Measurements from ENCODE around the gene MXRA5.
"Not testable (repeated sequence)": the region's sequence is repeated elsewhere in the genome, so short reads cannot be mapped to it uniquely, and the experiment has no call there.

The MXRA5 gene

GRCh38 chrX:3280706-3281105 is 65.7 kb downstream of the MXRA5 start:
- no peak for TF ChIP-seq REST (IDR thresholded peaks at IDR 0.05; ENCODE audit: insufficient replicate concordance, low read depth)
- no peak for TF ChIP-seq CTCF (IDR thresholded peaks at IDR 0.05; ENCODE audit: insufficient read depth, low read length)
- no peak for TF ChIP-seq GABPA (IDR thresholded peaks at IDR 0.05; ENCODE audit: low read depth)
- no peak for TF ChIP-seq SPI1 (IDR thresholded peaks at IDR 0.05; ENCODE audit: borderline replicate concordance, low read depth)
- no peak for TF ChIP-seq POLR2AphosphoS5 (IDR thresholded peaks at IDR 0.05; ENCODE audit: low read depth)
- H3K4me3 ChIP-seq (replicated peaks; ENCODE audit: insufficient read depth, low read length): no peak overlapping the region
- H3K27ac ChIP-seq (replicated peaks): no peak overlapping the region
- DNase-seq (ENCODE audit: low read depth in 1 of 2, low spot score in 1 of 2): no peak
- H3K27me3 ChIP-seq (ENCODE audit: insufficient read depth, poor library complexity, severe bottlenecking): no peaks in the 10 kb centered on the region

- not testable (repeated sequence) for H3K27ac ChIP-seq (replicated peaks); H3K4me3 ChIP-seq (replicated peaks; ENCODE audit: insufficient read depth, low read length); DNase-seq (ENCODE audit: low read depth in 1 of 2, low spot score in 1 of 2); H3K27me3 ChIP-seq (ENCODE audit: insufficient read depth, poor library complexity, severe bottlenecking)
These were observed 72.8 kb downstream of the MXRA5 start for GRCh38 chrX:3273668-3274067.

GRCh38 chrX:3271834-3272186 is 74.6 kb downstream of the MXRA5 start:
- Histone ChIP-seq H3K27ac (replicated peaks) (no peak overlapping the region), H3K4me3 (replicated peaks; ENCODE audit: insufficient read depth, low read length) (no peak overlapping the region), H3K27me3 (ENCODE audit: insufficient read depth, poor library complexity, severe bottlenecking) (no peaks in the 10 kb centered on the region)
- no peak for DNase-seq (ENCODE audit: low read depth in 1 of 2, low spot score in 1 of 2)
- TF ChIP-seq SPI1 (IDR thresholded peaks at IDR 0.05; ENCODE audit: borderline replicate concordance, low read depth): no peak
- no peak for TF ChIP-seq CTCF (IDR thresholded peaks at IDR 0.05; ENCODE audit: insufficient read depth, low read length)
- TF ChIP-seq GABPA (IDR thresholded peaks at IDR 0.05; ENCODE audit: low read depth): no peak
- no peak for TF ChIP-seq REST (IDR thresholded peaks at IDR 0.05; ENCODE audit: insufficient replicate concordance, low read depth)
- TF ChIP-seq POLR2AphosphoS5 (IDR thresholded peaks at IDR 0.05; ENCODE audit: low read depth): no peak

GRCh38 chrX:3271183-3271833 is 75.1 kb downstream of the MXRA5 start:
- Histone ChIP-seq H3K27ac (replicated peaks) (no peak overlapping the region), H3K4me3 (replicated peaks; ENCODE audit: insufficient read depth, low read length) (no peak overlapping the region), H3K27me3 (ENCODE audit: insufficient read depth, poor library complexity, severe bottlenecking) (no peaks in the 10 kb centered on the region)
- TF ChIP-seq GABPA (IDR thresholded peaks at IDR 0.05; ENCODE audit: low read depth) (no peak), POLR2AphosphoS5 (IDR thresholded peaks at IDR 0.05; ENCODE audit: low read depth) (no peak), REST (IDR thresholded peaks at IDR 0.05; ENCODE audit: insufficient replicate concordance, low read depth) (no peak), SPI1 (IDR thresholded peaks at IDR 0.05; ENCODE audit: borderline replicate concordance, low read depth) (no peak), CTCF (IDR thresholded peaks at IDR 0.05; ENCODE audit: insufficient read depth, low read length) (no peak)
- no peak for DNase-seq (ENCODE audit: low read depth in 1 of 2, low spot score in 1 of 2)

Measured in HL-60 (cell line).